Stimulated activated CD4-positive, alpha-beta T cell treated with anti-CD3 and anti-CD28 coated beads, Interleukin-15, amount 100 ng/mL, for 48 hours (primary cell): ENCODE measurements around the gene DHRS4L2.
"Not testable (repeated sequence)": the region's sequence is repeated elsewhere in the genome, so short reads cannot be mapped to it uniquely, and the experiment has no call there.

Experiments used
- DNase-seq, 2 donors: peaks; one replicate each; pipeline ENCODE4 v3.0.0-alpha.2; 2020; ENCODE audit warnings: low read depth in 2 of 2

DHRS4L2 gene

DNA sequence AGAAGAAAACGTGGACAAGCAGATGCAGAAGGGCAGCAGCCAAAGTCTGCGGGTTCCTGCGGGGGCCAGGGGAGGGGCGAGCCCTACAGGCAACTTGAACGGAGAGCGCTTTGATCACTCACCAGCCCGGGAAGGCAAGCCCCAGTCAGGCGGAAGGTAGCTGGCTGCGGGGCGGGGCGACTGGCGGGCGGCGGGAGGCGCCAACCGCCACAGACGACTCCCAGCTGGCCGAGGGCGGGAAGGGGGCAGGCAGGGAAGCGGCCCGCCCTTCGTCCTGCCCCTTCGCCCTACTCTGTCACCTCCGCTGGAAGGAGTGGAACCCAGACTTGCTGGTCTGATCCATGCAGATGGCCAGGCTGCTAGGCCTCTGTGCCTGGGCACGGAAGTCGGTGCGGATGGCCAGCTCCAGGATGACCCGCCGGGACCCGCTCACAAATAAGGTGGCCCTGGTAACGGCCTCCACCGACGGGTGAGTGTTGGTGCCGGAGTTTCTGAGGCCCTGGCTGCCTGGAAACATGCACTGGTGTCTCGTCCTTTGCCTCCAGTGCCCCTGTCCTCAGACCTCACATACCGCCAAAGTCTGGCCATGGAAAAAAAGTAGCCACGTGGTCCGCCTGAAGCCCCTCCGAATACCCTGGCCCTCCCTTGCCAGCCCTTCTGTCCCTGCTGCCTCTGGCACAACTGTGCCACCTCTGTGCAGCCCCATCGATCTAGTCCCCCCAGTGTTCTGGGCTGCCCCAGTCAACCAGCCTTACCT lies at the start of gene DHRS4L2:
Gene DHRS4L2 (plus strand): TSS at position 323 of the 757 bp plus-strand sequence. CDS start 19 bp downstream, at position 342.
- DNase-seq: peak; percentile 73 to 84

DNA sequence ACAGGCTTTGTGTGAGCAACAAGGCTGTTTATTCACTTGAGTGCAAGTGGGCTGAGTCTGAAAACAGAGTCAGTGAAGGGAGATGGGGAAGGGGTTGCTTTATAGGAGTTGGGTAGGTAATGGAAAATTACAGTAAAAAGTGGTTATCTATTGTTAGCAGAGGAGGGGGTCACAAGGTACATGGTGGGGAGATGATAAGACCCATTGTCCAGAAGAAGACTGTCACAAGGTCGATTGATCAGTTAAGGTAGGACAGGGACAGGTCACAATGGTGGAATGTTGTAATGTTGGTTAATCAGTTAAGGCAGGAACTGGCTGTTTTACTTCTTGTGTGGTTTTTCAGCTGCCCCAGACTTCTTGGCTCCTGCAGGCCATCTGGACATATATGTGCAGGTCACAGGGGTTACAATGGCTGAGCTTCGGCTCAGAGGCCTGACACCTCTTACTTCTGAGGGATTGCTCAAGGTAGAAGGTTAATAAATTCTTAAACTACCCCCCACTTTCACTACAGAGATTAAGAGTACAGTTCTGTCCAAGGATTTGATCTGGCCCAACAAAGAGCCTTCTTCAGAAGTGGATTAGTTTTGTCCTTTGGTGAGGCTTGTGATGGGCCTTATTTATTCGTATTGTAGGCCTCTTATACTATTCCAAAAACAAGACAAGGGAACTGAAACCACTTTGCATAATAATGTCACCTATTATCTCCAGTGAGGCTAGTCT lies 49.0 kb upstream of the DHRS4L2 start:
- no peak for DNase-seq

DNA sequence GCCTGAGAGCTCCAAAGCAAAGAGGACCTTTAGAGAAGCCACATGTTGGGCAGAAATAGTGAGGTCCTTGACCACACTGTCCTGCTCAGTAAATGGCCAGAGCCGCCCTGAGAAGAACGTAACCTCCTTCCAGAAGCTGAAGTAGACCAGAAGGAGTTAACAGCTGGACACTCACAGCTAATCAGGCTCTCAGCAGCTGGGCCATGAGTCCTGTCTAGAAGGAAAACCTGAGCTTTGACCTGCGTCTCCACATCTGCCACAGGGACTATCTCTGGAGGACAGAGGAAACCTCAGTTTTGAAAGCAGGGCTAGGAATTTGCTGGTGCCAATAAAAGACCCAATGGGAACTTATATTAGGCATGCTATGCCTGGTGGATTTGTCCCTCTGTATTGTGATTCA lies 47.5 kb upstream of the DHRS4L2 start:
- DNase-seq: no peak

DNA sequence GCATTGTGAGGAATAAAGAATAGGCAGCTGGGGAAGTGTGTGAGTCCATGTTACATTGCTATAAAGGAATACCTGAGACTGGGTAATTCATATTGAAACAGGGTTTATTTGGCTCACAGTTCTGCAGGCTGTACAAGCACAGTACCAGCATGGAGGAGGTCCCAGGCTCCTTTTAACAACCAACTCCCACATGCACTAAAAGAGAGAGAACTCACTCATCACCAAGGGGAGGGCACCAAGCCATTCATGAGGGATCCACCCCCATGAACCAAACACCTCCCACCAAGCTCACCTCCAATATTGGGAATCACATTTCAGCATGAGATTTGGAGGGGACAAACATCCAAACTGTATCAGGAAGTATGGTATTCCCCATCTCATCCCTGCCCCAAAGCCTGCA lies 47.1 kb upstream of the DHRS4L2 start:
- no peak for DNase-seq

DNA sequence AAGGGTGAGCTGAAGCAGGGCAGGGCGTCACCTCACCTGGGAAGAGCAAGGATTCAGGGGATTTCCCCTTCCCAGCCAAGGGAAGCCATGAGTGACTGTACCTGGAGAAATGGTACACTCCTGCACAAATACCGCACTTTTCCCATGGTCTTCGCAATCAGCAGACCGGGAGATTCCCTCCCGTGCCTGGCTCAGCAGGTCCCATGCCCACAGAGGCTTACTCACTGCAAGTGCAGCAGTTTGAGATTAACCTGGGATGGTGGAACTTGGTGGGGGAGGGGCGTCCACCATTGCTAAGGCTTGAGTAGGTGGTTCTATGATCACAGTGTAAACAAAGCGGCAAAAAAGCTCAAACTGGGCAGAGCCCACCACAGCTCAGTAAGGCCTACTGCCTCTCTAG lies 46.1 kb upstream of the DHRS4L2 start:
- DNase-seq: no peak

DNA sequence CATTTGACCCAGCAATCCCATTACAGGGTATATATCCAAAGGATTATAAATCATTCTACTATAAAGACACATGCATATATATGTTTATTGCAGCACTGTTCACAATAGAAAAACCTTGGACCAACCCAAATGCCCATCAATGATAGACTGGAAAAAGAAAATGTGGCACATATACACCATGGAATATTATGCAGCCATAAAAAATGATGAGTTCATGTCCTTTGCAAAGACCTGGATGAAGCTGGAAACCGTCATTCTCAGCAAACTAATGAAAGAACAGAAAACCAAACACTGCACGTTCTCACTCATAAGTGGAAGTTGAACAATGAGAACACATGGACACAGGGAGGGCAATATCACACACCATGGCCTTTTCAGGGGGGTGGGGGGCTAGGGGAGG lies 39.7 kb upstream of the DHRS4L2 start:
- not testable (repeated sequence) for DNase-seq

DNA sequence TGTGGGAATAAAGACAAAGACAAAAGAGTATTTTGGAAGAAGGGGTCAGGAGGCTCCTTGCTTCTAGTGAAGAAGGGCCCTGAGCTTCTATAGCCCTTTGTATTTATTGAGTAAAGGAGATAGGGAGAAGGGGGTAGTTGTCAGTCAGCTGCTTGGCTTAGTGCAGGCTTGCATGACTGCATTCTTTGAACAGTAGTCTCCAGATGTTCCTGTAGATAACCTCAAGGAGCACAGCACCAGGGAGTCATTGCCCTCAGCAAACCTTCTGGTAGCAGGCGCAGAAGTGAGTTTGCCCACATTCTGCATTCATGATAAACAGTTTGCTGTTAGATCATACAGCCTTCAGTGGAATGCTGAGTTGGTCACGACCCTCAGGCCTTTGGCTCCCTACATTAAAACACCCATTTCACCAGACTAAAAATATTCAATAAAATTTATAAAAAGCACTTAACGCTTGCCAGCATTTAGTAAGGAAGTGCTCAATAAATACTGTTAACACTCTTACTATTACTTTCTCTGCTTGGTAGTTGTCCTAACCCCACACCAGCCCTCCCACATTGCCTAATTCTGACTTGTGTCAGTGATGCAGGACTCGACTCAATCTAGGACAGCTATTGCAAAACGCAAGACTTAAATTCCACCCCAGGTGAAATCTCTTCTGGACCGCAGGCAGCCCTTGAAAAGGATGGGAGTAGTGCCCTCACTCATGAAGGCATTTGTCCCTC lies 38.2 kb upstream of the DHRS4L2 start:
- no peak for DNase-seq

DNA sequence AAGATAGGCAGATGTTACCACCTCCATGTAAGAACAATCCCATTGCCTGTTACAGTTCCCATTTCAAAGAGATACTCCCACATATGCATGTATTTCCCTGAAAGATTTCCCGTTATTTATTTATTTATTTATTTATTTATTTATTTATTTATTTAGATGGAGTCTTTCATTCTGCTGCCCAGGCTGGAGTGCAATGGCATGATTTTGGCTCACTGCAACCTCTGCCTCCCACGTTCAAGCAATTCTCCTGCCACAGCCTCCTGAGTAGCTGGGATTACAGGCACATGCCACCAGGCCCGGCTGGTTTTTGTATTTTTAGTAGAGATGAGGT lies 37.6 kb upstream of the DHRS4L2 start:
- not testable (repeated sequence) for DNase-seq

DNA sequence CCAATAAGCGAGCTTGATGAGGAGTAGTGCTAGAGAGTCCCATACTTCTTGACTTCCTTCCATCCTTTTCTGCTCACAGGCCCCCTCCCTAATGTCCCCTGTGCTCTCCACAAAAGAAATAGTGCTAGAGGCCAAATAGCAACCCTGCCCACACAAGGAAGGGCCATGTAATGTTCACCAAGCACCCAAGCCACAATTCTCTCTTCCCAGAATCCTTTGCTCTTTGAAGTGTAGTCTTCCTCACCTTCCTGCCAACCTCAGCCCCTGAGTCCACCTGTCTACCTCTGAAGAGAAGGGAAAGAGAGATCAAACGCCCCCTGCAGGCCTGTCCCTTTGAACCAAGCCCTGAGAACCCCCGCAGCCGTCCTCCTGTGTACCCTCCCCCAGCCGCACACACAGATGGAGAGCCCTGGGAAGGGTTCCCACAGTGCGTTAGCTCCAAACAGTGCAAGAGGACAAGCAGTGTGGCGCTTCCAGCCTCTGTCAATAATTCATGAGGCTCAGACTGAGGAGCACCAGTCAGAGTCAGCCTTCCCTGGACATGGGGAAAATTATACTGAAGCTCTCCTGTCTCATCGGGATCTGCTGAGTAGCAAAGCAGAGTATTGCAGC lies 37.0 kb upstream of the DHRS4L2 start:
- no peak for DNase-seq

DNA sequence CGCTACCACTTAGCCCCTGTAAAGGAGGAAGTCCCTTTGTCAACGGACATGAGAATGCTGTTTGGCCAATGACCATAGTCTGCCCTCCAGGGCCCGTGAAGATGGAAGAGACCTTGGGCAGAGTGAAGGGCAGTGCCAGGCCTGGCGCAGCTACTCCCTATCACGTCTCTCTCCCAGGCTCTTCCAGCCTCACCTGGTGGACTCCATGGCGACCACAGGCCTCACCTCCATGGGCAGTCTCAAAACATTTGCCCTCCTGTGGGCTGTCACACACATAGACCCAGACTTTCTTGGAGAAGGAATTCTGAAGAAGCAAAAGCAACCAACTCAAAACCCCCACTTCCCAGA lies 35.6 kb upstream of the DHRS4L2 start:
- not testable (repeated sequence) for DNase-seq

DNA sequence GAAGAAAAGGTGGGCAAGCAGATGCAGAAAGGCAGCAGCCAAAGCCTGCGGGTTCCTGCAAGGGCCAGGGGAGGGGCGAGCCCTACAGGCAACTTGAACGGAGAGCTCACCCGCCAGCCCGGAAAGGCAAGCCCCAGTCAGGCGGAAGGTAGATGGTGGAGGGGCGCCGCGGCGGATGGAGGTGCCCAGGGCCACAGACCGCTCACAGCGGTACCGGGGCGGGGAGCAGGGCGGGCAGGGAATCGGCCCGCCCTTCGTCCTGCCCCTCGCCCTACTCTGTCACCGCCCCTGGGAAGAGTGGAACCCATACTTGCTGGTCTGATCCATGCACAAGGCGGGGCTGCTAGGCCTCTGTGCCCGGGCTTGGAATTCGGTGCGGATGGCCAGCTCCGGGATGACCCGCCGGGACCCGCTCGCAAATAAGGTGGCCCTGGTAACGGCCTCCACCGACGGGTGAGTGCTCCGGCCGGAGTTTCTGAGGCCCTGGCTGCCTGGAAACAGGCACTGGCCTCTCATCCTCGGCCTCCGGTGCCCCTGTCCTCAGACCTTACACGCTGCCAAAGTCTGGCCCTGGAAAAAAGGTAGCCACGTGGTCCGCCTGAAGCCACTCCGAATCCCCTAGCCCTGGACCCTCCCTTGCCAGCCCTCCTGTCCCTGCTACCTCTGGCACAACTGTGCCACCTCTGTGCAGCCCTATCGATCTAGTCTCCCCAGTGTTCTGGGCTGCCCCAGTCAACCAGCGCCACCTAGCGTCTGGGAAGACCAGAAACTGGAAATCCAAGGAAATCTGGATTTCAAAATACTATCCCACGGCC lies 35.1 kb upstream of the DHRS4L2 start, which contains the start of gene DHRS4:
Gene DHRS4 (plus strand): TSS at position 307 of the 815 bp plus-strand sequence. CDS start 19 bp downstream, at position 326.
- DNase-seq: peak; percentile 71 to 76

DNA sequence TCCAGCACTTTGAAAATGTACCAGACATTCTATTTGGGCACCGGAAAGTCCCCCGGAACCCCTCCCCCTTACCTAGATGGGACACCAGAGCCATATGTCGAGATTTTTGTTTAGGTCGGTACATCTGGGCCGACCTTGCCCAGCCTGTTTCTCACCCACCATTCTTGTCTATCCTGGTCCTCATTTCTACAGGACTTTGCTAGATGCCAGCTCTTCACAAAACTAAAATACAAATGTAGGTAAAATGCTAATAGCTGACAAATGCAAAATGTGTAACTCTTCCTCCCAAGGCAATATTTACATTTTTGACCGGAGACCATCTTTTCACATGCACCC lies 34.5 kb upstream of the DHRS4L2 start:
- DNase-seq: not testable (repeated sequence)

DNA sequence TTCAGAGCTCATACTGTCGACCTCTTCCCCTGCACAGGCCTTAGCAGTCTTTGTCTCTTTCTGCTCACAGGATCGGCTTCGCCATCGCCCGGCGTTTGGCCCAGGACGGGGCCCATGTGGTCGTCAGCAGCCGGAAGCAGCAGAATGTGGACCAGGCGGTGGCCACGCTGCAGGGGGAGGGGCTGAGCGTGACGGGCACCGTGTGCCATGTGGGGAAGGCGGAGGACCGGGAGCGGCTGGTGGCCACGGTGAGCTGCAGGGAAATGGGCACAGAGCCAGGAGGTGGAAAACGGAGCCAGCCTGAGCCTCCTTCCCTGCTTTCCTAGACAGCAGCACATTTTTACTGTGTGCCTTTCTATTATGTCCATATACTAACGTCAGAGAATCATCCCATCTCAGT lies 33.8 kb upstream of the DHRS4L2 start:
- DNase-seq: not testable (repeated sequence)

DNA sequence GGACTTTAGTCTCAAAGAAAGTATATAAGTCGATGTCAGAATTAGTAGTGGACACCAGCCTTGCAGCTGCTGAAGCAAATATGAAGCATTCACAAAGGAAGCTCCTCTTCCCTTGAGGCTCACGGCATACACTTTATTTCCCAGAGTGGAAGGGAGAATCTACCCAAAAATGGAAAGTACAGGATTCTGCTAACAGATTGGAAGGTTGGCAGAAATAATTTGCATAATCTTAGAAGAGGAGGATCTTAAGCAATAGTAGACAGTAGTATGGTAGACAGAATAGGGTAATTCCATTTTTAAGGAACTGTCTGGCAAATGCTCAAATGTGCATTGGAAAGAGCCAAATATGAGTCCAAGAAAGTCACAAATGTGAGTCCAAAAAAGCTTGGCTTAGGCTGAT lies 32.9 kb upstream of the DHRS4L2 start:
- DNase-seq: not testable (repeated sequence)

DNA sequence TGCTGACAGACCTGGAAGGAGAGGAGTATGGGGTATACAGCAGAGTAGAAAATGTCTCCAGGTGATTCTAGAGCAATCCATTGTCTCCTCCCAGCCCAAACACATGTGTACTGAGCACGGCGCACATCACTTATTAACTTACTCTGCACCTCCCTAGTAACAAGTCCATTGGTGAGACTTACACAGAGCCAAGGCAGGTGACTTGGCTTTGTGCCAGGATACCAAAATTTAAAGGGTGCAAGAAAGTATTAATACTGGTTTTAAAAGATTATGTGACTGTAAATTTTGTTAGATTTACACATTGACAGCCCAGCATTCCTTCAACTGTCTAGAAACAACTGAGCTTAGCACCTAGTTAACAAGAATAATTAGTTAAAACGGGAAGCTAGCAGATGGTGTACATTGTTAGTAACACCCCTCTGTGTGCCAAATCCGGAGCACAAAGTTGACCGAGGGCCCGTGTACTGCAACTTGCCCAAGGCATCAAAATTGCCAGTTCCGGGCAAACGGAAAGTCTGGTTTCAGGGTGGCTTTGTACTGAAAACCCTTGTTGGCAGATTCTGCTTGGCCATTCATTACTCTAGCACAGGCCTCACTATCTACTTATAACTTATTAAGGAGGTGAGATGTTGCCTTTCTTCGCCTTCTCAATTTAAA lies 30.7 kb upstream of the DHRS4L2 start:
- DNase-seq: not testable (repeated sequence)

DNA sequence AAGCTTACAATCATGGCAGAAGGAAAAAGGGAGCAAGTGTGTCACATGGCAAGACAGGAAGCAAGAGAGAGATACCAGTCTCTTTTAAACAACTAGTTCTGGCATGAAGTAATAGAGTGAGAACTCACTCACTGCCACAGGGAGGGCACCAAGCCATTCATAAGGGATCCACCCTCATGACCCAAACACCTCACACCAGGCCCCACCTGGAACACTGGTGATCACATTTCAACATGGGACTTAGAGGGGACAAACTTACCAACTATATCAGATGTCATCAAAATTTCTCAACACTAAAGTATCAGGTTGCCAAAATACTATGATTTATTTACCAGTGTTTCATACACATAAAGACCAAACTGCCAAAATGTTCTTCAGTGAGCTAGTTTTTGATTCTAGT lies 27.8 kb upstream of the DHRS4L2 start:
- not testable (repeated sequence) for DNase-seq

DNA sequence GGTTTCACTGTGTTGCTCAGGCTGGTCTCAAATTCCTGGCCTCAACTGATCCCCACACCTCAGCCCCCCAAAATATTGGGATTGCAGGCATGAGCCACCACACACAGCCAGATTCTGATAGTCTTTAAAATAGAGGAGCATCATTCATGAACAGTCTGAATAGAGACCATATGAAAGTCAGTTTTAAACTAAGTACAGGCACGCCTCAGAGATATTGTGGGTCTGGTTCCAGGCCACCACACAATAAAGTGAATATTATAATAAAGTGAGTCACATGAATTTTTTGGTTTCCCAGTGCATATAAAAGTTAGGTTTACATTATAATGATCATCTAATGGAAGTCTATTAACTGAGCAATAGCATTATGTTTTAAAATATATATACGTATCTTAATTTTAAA lies 27.0 kb upstream of the DHRS4L2 start:
- DNase-seq: not testable (repeated sequence)

DNA sequence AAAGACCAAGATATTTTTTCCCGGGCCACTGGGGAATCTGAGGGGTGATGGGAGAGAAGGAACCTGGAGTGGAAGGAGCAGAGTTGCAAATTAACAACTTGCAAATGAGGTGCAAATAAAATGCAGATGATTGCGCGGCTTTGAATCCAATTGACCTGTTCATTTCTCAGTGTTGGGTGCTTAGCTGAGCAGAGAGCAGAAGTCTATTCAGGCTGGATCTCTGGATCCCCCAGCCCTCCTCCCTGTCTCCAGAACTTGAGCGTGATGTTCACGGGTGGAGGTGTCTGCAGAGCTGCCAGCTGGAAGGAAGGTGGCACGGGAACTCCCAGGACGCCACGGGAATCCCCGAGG lies 19.6 kb upstream of the DHRS4L2 start:
- DNase-seq: not testable (repeated sequence)

DNA sequence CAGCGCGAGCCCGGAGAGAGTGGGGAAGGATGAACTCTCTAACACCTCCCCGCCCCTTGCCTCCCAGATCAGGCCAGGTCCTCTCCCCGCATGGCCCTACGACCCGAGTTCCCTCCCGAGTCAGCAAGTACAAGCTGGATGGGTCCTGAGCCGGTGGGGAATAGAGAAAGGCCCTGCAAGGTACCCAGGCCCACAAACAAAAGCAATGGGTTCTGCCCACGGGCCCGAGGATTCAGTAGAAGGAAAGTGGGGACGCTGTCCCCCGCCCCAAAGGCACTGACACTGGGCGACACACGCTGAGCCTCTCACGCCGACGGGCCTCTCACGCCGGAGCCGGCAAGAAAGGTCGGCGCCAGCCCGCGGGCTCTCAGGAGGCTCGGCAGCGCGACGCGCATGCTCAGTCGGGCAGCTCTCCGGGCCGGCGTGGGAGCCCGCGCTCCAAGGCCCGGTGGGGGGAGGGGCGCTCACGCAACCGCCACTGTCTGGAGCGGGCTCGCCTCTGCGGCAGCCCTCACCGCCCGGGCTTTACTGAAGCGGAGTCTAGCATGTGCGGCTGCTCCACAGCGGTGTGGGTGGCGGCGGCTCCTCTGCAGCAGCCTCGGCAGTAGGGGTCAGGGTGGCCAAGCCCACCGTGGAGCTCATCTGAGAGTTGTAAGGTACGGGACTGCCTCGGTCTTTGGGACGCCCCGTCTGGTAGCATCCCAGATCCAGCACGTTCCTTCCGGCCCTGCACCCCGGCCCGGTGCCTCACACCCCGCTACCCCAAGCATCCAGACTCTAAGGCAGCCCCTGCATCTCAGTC lies 19.0 kb upstream of the DHRS4L2 start:
- DNase-seq: peak in 1 of 2 donors; percentile 40

DNA sequence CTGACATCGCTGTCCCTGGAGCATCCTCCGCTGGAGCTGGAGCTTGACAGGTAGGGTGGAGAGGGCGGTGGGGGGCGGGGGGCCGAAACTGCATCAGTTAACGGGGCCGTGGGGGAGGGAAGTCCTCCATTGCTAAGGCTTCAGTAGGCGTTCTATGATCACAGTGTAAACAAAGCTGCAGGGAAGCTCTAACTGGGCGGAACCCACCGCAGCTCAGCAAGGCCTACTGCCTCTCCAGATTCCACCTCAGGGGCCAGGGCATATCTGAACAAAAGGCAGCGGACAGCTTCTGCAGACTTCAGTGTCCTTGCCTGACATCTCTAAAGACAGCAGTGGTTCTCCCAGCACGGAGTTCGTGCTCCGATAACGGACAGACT lies 18.5 kb upstream of the DHRS4L2 start:
- DNase-seq: not testable (repeated sequence)
